Measurements from ENCODE around the gene USP34.

Gene USP34

GRCh38 chr2:61470122-61470951, 550 bp downstream of the USP34 start:
- TF ChIP-seq GATA2 (IDR thresholded peaks at IDR 0.05; ENCODE audit: low read depth, low read length) (no peak), GATA3 (IDR thresholded peaks at IDR 0.05; ENCODE audit: low read depth, low read length) (no peak)

DNA sequence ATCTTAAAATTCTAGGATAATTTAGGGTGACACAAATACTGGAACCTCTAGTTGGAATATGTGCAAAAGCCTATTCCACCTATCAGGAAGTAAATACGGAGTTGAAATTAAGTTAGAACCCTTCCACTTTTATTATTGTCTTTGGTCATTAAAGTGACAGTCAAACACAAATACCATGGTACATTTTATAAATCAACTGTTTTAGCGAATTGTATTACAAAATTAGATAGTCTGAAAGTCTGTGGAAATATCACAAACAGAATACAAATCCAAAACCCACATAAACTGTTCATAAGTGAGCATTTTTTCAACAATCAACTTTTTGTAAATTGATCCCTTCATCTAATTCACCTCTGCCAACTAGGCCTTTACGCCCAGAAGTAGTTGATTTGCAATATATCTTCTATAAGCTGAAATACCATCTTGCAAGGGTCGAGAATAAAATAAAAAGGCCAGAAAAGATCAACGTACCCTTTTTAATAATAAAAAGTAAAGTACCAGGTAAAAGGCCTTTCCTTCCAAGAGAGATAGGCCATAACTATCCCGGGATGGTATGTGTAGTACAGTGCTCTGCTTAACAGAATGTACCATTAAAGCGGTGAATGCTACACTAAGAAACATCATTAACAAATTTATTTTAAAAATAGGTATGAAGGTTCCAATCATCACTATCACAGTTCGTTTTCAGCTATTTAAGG, 1.3 kb downstream of the USP34 start:
- no peak for TF ChIP-seq GATA2 (IDR thresholded peaks at IDR 0.05; ENCODE audit: low read depth, low read length)
- no peak for TF ChIP-seq GATA3 (IDR thresholded peaks at IDR 0.05; ENCODE audit: low read depth, low read length)

- TF ChIP-seq GATA3 (IDR thresholded peaks at IDR 0.05; ENCODE audit: low read depth, low read length), result no peak
- TF ChIP-seq GATA2 (IDR thresholded peaks at IDR 0.05; ENCODE audit: low read depth, low read length), result no peak
Observed at GRCh38 chr2:61465045-61465444, 5.8 kb downstream of the USP34 start.

DNA sequence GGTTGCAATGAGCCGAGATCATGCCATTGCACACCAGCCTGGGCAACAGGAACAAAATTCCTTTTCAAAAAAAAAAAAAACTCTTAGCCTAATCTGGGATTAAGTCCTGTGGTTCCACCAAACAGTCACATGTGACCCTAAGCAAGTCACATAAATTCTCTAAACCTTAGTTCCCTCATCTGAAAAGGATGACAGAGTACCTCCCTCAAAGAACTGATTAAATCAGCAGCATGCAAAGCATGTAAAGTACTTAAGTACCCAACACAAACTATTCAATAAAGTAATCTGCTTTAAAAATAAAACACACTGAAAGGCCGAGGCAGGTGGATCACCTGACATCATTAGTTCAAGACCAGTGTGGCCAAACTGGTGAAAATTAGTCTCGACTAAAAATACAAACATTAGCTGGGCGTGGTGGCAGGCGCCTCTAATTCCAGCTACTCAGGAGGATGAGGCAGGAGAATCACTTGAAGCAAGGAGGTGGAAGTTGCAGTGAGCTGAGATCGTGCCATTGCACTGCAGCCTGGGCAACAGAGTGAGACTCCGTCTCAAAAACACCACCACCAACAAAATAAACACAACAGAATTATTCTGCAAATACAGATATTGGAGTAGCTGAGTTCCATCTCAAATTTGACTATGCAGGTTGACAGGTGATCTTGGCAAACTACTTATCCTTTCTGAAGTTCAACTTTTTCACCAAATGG, 7.0 kb downstream of the USP34 start:
- TF ChIP-seq GATA2 (IDR thresholded peaks at IDR 0.05; ENCODE audit: low read depth, low read length), result no peak

DNA sequence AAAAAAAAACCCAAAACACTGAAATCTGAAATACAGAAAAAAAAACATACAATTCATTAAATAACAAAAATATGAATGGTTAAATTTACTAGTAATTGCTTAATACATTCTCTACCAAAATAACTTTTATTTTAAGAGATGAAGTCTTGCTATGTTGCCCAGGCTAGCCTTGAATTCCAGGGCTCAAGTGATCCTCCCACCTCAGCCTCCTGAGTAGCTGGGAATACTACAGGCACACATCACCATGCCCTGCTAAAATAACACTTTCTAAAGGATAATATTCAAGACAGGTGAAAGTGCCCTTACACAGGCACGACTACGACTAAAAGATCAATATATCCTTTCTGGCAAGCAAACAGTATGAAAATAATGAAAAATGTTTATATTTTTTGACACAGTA, 9.5 kb downstream of the USP34 start:
- no peak for TF ChIP-seq GATA3 (IDR thresholded peaks at IDR 0.05; ENCODE audit: low read depth, low read length)
- TF ChIP-seq GATA2 (IDR thresholded peaks at IDR 0.05; ENCODE audit: low read depth, low read length), result no peak

DNA sequence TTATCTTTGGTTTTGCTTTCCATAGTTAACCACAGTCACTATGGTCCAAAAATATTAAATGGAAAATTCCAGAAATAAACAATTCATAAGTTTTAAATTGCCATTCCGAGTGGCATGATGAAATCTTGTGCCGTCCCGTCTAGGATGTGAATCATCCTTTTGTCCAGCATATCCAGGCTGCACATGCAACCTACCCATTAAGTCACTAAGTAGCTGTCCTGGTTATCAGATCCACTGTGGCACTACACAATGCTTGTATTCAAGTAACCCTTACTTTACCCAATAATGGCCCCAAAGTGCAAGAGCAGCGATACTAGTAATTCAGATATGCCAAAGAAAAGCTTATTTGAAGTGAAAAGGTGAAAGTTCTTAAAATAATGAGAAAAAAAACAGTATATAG, 10.7 kb downstream of the USP34 start:
- no peak for TF ChIP-seq GATA2 (IDR thresholded peaks at IDR 0.05; ENCODE audit: low read depth, low read length)
- no peak for TF ChIP-seq GATA3 (IDR thresholded peaks at IDR 0.05; ENCODE audit: low read depth, low read length)

DNA sequence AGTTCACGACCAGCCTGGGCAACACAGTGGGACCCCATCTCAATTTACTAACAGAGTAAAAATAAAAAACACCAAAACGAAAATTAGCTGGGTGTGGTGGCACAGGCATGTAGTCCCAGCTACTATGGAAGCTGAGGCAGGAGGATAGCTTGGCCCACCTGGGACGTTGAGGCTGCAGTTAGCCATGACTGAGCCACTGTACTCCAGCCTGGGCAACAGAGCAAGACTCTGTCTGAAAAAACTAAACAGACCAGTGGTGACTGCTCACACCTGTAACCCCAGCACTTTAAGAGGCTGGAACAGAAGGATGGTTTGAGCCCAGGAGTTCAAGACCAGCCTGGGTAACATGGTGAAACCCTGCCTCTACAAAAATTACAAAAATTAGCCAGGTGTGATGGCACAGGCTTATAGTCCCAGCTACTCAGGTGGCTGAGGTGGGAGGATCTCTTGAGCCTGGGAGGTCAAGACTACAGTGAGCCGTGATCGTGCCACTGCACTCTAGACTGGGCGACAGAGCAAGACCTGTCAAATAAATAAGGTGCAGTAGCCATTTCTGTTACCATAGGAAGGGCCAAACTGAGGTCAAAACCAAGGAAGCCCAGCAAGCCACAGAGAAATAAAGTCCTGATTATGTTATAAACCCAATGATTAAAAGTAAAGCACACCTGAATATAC, 14.0 kb downstream of the USP34 start:
- TF ChIP-seq GATA3 (IDR thresholded peaks at IDR 0.05; ENCODE audit: low read depth, low read length), result no peak
- no peak for TF ChIP-seq GATA2 (IDR thresholded peaks at IDR 0.05; ENCODE audit: low read depth, low read length)

- TF ChIP-seq GATA2 (IDR thresholded peaks at IDR 0.05; ENCODE audit: low read depth, low read length) (no peak), GATA3 (IDR thresholded peaks at IDR 0.05; ENCODE audit: low read depth, low read length) (no peak)
Observed at GRCh38 chr2:61456070-61456745, 14.7 kb downstream of the USP34 start.

- TF ChIP-seq GATA3 (IDR thresholded peaks at IDR 0.05; ENCODE audit: low read depth, low read length) (no peak), GATA2 (IDR thresholded peaks at IDR 0.05; ENCODE audit: low read depth, low read length) (no peak)
Observed at GRCh38 chr2:61454383-61454782, 16.5 kb downstream of the USP34 start.

GRCh38 chr2:61452392-61452791, 18.5 kb downstream of the USP34 start:
- no peak for TF ChIP-seq GATA2 (IDR thresholded peaks at IDR 0.05; ENCODE audit: low read depth, low read length)
- no peak for TF ChIP-seq GATA3 (IDR thresholded peaks at IDR 0.05; ENCODE audit: low read depth, low read length)

GRCh38 chr2:61451178-61451577, 19.7 kb downstream of the USP34 start:
- no peak for TF ChIP-seq GATA2 (IDR thresholded peaks at IDR 0.05; ENCODE audit: low read depth, low read length)
- TF ChIP-seq GATA3 (IDR thresholded peaks at IDR 0.05; ENCODE audit: low read depth, low read length), result no peak

- TF ChIP-seq GATA3 (IDR thresholded peaks at IDR 0.05; ENCODE audit: low read depth, low read length), result no peak
- TF ChIP-seq GATA2 (IDR thresholded peaks at IDR 0.05; ENCODE audit: low read depth, low read length), result no peak
Observed at GRCh38 chr2:61450144-61450543, 20.7 kb downstream of the USP34 start.

DNA sequence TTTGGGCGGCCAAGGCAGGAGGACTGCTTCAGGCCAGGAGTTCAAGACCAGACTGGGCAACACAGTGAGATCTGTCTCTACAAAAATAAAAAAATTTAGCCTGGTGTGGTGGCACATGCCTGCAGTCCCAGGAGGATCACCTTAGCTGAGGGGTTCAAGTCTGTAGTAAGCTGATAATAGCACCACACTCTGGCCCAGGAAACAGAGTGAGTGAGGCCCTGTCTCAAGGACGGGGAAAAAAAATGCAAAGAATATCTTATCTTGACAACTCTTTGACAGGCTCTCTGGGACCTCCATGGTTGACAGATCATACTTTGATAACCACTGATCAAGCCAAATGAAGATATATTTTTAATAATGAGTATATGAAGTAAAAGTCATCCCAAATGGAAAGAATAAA, 22.7 kb downstream of the USP34 start:
- TF ChIP-seq GATA3 (IDR thresholded peaks at IDR 0.05; ENCODE audit: low read depth, low read length) (no peak), GATA2 (IDR thresholded peaks at IDR 0.05; ENCODE audit: low read depth, low read length) (no peak)

Measured in SH-SY5Y (cell line).